GM12892 (cell line): ENCODE data around the gene USPL1.

Experiments used
- POLR2A ChIP-seq: IDR thresholded peaks from 2 replicates; pipeline ENCODE4 v1.6.1; 2011; ENCODE audit warnings: low read depth, low read length, control low read depth
- POLR2AphosphoS5 ChIP-seq: IDR thresholded peaks from 2 replicates; pipeline ENCODE4 v1.6.1; 2011; ENCODE audit warnings: low read depth, low read length, control low read depth
- TAF1 ChIP-seq: IDR thresholded peaks from 2 replicates; pipeline ENCODE4 v1.6.1; 2011; ENCODE audit warnings: low read depth, mild to moderate bottlenecking, control low read depth, low read length, borderline replicate concordance

- TF ChIP-seq POLR2AphosphoS5 (no peak), POLR2A (no peak), TAF1 (no peak)
Measured at GRCh38 chr13:30679483-30680330, 62.0 kb downstream of the USPL1 start.
